HepG2 (cell line): ENCODE data around the gene DIP2C. TPM values are rescaled to one million over a fixed set of nuclear protein-coding genes. Genes with fewer than 3 reads are reported as not detected.

Experiments used
- CEBPB ChIP-seq: IDR thresholded peaks from 2 replicates; pipeline ENCODE4 v1.6.1; 2011; ENCODE audit warnings: low read depth, low read length, improper control_type of control experiment, borderline replicate concordance
- ZNF138 ChIP-seq: sonication (generic); formaldehyde crosslinking; IDR thresholded peaks from 2 replicates; pipeline ENCODE4 v1.5.0; 2020; ENCODE audit warnings: mild to moderate bottlenecking, low read depth, missing genetic modification reagents
- ZNF589 ChIP-seq: sonication (generic); formaldehyde crosslinking; conservative IDR thresholded peaks from 2 replicates; pipeline ENCODE4 v1.8.0; 2022; ENCODE audit warnings: mild to moderate bottlenecking, moderate library complexity, missing genetic modification reagents
- polyA plus RNA-seq, 8 experiments: library from polyadenylated mRNA; depleted of rRNA in 3 of 8; stranded (reverse) in 7 of 8; unstranded in 1 of 8; fragments of >200 nt; fragmentation: Illumina TruSeq in 4 of 8; extraction: Trizol in 4 of 8; gene quantifications; 2 replicates each; pipeline versions ENCODE4 v1.2.1 to v1.2.3, GENCODE V29; 2011 to 2016; ENCODE audit warnings: low read depth in 4 of 8, missing spikeins in 1 of 8, mixed read lengths in 1 of 8; ENCODE audit not compliant: insufficient read depth in 1 of 8
- total RNA-seq, 5 experiments: library from RNA; depleted of rRNA; stranded (reverse); fragments of >200 nt; fragmentation: Illumina TruSeq; extraction: Trizol; gene quantifications; 2 replicates each; pipeline ENCODE4 v1.2.3, GENCODE V29; 2016; ENCODE audit warnings: low read depth in 1 of 5
- TF ChIP-seq, protein P1 (sequence below): sonication (generic); formaldehyde crosslinking; IDR thresholded peaks from 2 replicates; pipeline ENCODE4 v1.9.0; 2021; ENCODE audit warnings: mild to moderate bottlenecking, missing genetic modification reagents
- TF ChIP-seq, protein P2 (sequence below): sonication (generic); formaldehyde crosslinking; IDR thresholded peaks from 2 replicates; pipeline ENCODE4 v1.5.1; 2020; ENCODE audit warnings: missing genetic modification reagents, mild to moderate bottlenecking, borderline replicate concordance

The DIP2C gene
- total and polyA plus RNA-seq, 2 of the 13 experiments (the other 11 are each of a cell fraction or from before 2014, with no cell fraction given): 2.2 to 2.7 TPM

DNA sequence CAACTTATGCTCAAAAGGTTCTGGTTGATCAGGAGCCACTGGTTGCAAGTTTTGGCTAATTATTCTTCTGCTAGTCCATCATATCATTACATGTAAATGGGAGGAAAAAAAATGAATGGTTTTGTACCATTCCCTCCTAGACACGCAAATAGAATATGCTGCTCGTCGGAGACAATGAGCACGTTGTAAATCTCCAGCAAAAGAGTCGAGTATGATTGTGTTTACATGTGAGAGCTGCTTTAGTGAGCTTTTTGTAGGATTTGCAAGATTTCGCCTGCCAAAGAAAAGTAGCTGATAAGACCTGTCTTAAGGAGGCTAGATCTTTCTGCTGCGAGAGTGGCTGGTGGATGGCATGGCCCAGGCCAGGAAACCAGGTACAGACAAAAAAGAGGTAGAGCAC lies 445.2 kb downstream of the DIP2C start (continued):
- TF ChIP-seq, protein P1, sequence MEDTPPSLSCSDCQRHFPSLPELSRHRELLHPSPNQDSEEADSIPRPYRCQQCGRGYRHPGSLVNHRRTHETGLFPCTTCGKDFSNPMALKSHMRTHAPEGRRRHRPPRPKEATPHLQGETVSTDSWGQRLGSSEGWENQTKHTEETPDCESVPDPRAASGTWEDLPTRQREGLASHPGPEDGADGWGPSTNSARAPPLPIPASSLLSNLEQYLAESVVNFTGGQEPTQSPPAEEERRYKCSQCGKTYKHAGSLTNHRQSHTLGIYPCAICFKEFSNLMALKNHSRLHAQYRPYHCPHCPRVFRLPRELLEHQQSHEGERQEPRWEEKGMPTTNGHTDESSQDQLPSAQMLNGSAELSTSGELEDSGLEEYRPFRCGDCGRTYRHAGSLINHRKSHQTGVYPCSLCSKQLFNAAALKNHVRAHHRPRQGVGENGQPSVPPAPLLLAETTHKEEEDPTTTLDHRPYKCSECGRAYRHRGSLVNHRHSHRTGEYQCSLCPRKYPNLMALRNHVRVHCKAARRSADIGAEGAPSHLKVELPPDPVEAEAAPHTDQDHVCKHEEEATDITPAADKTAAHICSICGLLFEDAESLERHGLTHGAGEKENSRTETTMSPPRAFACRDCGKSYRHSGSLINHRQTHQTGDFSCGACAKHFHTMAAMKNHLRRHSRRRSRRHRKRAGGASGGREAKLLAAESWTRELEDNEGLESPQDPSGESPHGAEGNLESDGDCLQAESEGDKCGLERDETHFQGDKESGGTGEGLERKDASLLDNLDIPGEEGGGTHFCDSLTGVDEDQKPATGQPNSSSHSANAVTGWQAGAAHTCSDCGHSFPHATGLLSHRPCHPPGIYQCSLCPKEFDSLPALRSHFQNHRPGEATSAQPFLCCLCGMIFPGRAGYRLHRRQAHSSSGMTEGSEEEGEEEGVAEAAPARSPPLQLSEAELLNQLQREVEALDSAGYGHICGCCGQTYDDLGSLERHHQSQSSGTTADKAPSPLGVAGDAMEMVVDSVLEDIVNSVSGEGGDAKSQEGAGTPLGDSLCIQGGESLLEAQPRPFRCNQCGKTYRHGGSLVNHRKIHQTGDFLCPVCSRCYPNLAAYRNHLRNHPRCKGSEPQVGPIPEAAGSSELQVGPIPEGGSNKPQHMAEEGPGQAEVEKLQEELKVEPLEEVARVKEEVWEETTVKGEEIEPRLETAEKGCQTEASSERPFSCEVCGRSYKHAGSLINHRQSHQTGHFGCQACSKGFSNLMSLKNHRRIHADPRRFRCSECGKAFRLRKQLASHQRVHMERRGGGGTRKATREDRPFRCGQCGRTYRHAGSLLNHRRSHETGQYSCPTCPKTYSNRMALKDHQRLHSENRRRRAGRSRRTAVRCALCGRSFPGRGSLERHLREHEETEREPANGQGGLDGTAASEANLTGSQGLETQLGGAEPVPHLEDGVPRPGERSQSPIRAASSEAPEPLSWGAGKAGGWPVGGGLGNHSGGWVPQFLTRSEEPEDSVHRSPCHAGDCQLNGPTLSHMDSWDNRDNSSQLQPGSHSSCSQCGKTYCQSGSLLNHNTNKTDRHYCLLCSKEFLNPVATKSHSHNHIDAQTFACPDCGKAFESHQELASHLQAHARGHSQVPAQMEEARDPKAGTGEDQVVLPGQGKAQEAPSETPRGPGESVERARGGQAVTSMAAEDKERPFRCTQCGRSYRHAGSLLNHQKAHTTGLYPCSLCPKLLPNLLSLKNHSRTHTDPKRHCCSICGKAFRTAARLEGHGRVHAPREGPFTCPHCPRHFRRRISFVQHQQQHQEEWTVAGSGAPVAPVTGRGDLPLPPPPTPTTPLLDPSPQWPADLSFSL (CRISPR knock-in tag): no peak
- TF ChIP-seq, protein P2, sequence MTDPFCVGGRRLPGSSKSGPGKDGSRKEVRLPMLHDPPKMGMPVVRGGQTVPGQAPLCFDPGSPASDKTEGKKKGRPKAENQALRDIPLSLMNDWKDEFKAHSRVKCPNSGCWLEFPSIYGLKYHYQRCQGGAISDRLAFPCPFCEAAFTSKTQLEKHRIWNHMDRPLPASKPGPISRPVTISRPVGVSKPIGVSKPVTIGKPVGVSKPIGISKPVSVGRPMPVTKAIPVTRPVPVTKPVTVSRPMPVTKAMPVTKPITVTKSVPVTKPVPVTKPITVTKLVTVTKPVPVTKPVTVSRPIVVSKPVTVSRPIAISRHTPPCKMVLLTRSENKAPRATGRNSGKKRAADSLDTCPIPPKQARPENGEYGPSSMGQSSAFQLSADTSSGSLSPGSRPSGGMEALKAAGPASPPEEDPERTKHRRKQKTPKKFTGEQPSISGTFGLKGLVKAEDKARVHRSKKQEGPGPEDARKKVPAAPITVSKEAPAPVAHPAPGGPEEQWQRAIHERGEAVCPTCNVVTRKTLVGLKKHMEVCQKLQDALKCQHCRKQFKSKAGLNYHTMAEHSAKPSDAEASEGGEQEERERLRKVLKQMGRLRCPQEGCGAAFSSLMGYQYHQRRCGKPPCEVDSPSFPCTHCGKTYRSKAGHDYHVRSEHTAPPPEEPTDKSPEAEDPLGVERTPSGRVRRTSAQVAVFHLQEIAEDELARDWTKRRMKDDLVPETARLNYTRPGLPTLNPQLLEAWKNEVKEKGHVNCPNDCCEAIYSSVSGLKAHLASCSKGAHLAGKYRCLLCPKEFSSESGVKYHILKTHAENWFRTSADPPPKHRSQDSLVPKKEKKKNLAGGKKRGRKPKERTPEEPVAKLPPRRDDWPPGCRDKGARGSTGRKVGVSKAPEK (CRISPR knock-in tag): no peak
- no peak for TF ChIP-seq ZNF138
- no peak for TF ChIP-seq CEBPB
- TF ChIP-seq ZNF589 (CRISPR knock-in tag): no peak
